GM18507 (cell line): ENCODE results near the gene ALK.

ENCODE experiments used
- DNase-seq: peaks from one replicate; pipeline ENCODE4 v3.0.0; 2011; ENCODE audit warnings: low read depth; ENCODE audit not compliant: insufficient read length; ENCODE audit errors: extremely low spot score
- FAIRE-seq: peaks from 2 replicates; lab custom pipeline; 2011; peaks lifted over from hg19 to GRCh38; lab: Jason Lieb, UNC

ALK gene

GRCh38 chr2:29601872-29602271 is 319.5 kb downstream of the ALK start:
- FAIRE-seq (no peak), DNase-seq (no peak)

DNA sequence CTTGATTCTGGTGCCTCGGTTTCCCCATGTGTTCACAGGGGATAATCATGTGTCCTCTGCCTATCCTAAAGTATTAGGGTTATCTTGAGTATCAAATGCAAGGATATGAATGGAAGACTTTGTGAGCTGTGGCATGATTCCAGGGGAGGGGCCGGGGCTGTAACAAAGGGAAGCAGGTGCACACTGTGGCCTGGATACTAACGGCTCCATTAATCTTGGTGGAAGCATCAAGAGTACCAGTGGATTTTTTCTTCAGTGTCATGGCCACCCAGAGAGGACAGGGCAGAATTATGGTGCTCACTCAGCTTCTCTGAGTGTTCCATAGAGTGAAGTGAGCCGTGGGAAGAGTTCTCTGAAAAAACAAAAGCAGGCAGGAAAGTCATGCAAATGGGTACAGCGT is 320.1 kb downstream of the ALK start:
- DNase-seq, result no peak
- FAIRE-seq, result no peak

DNA sequence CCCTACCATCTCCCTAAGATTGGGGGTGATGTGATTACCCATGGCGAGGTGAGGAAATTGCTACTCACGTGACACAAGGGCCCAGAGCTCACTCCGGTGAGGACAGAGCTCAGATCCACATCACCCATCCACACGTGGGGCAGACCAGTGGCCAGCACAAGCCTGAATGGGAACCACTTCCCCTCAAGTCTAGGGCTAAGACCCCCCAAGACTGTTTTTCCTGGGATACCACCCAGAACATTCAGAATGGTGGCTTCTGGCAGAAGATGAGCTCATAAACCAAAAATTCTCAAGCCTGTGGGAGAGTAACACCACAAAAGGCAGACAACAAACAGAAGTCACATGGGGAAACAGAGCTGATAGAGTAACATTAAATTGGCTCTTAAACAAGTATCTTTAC is 321.4 kb downstream of the ALK start:
- DNase-seq (no peak), FAIRE-seq (no peak)

DNA sequence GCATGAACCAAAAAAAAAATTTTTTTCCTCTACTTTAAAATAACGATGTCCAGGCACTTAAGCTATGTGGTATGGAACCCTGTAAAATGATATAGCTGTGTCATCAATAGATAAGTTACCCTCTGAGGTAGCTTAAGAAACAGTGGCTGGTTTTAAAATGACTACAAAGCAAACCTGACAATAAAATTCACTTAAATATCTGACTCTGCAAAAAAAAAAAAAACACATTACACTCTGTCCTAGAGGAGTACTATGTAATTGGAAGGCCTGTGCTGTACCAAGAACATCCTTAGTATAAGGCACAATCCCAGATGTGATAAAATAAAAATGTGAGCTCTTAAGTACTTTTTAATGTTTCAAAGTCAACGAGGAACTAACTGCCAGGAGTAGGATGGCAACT is 322.4 kb downstream of the ALK start:
- DNase-seq, result no peak
- FAIRE-seq, result no peak

DNA sequence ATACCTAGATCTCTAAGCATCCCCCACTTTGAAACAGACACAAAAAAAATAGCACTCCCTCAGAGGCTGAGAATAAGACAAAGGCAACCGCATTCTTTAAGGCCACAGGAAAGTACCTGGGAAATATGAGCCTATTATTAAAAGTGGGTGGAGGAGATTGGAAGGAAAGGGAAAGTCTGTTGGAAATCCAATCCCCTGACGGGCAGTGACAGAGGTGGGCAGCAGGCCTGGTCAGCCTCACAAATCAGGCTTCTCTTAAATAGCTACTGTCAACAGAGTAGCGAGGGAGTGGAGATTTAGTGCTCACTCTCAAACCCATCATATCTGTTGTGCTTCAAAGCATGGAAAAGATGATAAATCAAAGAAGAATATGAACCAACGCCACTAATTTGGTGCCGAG is 324.4 kb downstream of the ALK start:
- no peak for DNase-seq
- no peak for FAIRE-seq

- FAIRE-seq, result no peak
- no peak for DNase-seq
These were observed 324.8 kb downstream of the ALK start for GRCh38 chr2:29596584-29596983.

- no peak for DNase-seq
- no peak for FAIRE-seq
These were observed 329.8 kb downstream of the ALK start for GRCh38 chr2:29591600-29591999.

GRCh38 chr2:29590211-29590610 is 331.2 kb downstream of the ALK start:
- FAIRE-seq, result no peak
- no peak for DNase-seq

DNA sequence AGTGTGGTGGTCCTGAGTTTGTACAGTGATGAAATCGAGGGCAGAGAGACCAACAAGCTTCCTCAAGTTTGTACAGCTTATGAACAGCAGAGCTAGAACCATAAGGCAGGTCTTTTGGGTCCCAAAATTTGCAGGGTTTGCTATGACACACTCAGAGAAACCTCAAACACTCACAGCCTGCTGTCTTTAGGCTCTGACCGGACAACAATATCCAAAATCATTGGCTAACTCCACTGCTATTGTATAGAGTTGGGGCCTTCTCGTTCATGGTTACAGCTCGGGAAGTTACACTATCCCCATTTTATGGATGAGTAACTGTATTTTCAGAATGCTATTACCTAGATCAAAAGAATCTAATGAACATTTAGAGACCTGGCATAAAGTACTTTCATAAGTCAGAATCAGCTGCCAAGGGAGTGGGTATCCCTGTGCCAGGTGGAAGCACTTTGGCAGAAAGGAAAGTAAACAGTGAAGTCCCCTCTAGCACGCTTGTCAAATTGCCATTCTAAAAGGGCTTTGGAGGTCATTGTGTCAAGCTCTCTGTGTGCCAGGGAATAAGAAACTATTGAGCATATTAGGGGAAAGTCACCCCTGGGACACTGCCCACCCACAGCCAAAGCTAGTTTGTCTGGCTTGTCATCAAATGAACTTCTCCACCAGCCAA is 331.8 kb downstream of the ALK start:
- DNase-seq, result no peak
- no peak for FAIRE-seq

DNA sequence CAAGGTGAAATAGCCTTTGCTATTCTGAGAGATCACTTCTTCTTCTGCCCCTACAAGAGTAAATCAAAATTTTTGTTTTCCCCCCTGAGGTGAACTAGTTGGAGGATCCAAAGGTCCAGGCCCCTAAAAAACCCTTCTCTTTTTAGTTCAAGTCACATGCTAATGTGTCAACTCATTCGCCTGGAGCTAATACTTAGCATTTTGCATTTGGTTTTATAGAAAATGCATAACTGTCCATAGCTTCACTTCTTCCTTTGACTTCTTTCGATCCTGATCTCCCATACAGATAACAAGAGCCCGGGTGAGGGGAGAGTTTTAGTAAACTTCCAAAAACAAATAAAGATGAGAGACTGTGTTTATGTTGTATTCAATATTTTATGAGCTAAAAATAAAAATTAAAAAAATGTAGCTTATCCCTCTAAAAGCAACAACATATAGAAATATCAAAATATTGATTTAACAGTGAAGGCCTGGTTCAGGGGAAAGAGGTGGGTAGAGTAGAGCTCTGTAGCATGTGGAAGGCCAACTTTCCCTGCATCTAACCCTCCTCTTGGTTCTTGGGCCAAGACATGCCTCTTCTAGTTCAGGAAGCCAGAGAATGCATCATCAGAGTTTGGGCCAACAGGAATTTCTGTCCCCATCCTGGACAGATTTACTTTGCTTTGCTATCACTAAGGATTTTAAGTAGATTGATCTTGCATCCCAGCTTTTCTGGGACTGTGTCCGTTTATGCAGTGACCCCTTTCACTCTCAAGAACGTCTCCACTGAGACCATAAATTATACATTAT is 333.8 kb downstream of the ALK start:
- no peak for FAIRE-seq
- DNase-seq, result no peak

DNA sequence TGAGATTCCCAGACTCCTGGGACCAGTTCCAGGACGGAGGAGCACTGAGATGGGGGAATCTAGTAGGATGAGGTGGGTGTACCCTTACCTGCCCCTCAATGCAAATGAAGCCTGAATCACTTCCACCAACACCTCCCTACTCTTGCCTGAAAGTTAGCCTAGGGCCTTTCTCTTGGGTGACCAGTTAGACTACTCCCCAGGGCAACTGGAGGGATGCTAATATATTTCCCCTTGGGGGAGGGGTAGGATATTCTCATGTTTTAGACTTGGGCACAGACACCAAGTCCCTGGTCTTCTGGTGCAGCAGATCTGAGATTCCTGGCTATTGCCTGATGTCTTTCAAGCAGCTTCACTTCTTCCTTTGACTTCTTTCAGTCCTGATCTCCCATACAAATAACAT is 334.5 kb downstream of the ALK start:
- DNase-seq (no peak), FAIRE-seq (no peak)

- no peak for FAIRE-seq
- no peak for DNase-seq
These were observed 337.7 kb downstream of the ALK start for GRCh38 chr2:29583548-29584156.

GRCh38 chr2:29583104-29583503 is 338.3 kb downstream of the ALK start:
- DNase-seq, result no peak
- FAIRE-seq, result no peak

- DNase-seq (no peak), FAIRE-seq (no peak)
These were observed 339.3 kb downstream of the ALK start for GRCh38 chr2:29582062-29582461.

GRCh38 chr2:29580223-29580622 is 341.2 kb downstream of the ALK start:
- FAIRE-seq, result no peak
- no peak for DNase-seq

DNA sequence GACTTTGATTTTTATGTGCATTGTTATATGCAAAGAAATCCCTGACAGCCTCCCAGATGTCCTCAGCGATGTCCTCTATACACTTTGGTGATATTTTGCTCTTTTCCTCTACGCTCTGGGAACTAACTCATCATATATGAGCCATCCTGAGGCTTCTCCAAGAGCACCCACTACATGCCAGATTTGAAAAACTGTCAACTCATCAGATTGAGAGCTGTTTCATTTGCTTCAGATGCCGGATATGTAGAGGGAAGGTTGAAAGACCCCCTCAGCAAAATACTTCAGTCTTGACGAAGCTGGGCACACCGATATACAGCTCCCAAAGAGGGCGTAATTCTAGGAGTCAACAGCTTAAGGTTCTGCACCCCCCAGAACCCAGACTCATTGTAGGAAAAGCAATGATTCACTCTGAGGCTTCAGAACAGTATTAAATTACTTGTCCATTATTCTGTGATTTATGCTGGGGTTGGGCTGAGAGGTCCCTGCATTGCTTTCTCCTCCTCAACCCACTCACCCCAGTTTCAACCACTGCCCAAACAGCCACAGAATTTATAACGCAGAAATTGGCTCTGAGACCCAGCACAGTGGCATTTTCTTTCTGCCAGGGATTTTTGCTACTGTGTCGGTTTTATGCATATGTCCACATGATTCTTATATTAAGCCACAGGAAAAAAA is 341.8 kb downstream of the ALK start:
- FAIRE-seq, result no peak
- DNase-seq, result no peak

- FAIRE-seq, result no peak
- no peak for DNase-seq
These were observed 343.2 kb downstream of the ALK start for GRCh38 chr2:29578084-29578598.

DNA sequence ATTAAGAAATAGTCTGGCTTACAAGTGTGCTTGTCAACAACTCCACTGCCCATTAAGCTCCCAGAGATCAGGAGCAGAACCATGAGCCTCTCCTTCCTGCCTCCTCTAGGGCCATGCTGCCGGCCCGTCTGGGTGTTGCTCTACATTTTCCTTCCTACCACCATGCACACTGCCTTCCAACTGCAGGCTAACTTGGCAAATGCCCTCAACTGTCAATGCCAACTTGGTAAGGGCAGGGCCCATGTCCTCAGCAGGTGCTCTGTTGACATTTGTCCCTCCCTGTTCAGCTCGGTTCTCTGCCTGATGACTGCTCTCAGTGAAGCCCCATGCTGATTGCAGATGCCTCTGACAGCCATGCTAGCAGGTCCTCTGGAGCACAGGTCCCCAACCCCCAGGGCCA is 345.2 kb downstream of the ALK start:
- no peak for FAIRE-seq
- no peak for DNase-seq

- FAIRE-seq (no peak), DNase-seq (no peak)
These were observed 346.0 kb downstream of the ALK start for GRCh38 chr2:29575370-29575890.

DNA sequence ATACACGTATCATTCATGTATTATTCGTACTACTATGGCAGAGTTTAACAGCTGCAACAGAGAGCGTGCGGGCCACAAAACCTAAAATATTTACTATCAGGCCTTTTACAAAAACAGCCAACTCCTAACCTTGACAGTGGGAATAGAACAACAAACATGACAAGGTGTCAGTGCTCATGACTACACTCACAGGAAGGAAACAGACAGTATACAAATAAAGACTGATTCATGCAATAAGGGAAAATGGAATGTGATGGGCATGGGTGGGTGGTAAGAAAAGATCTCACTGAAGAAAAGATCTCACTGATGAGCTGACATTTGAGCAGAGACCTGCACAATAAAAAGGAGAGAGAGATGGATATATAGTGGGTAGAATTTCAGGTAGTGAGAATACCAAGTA is 347.8 kb downstream of the ALK start:
- FAIRE-seq (no peak), DNase-seq (no peak)
